ENCODE measurements around the gene CERS6. TPM values are rescaled to one million over a fixed set of nuclear protein-coding genes. Genes with fewer than 3 reads are reported as not detected.

CERS6 gene
- total and polyA plus RNA-seq, 2 of the 8 experiments (the other 6 are each of a cell fraction or from before 2014, with no cell fraction given) = 6.8 to 28.2 TPM

GRCh38 chr2:168567836-168568235, 111.8 kb downstream of the CERS6 start:
- Histone ChIP-seq H3K56ac (replicated peaks; ENCODE audit: insufficient read length, low read depth, low read length) (no peak overlapping the region), H3K79me2 (ENCODE audit: control insufficient read depth in 1 of 2, insufficient read depth in 2 of 2, low read length in 2 of 2) (peaks cover 2 to 3% of the 10 kb centered on the region in 2 experiments), H3K4ac (replicated peaks; ENCODE audit: insufficient read length, low read depth, low read length) (no peak overlapping the region), H3K9me3 (ENCODE audit: insufficient read depth in 2 of 2, low read depth in 1 of 2, low read length in 1 of 2) (no peaks in the 10 kb centered on the region), H2BK15ac (ENCODE audit: low read length) (no peak overlapping the region), H4K20me1 (replicated peaks in 1 of 2; ENCODE audit: control insufficient read depth in 1 of 2, insufficient read depth in 2 of 2, low read length in 2 of 2) (no peaks in the 10 kb centered on the region), H3K4me1 (replicated peaks in 1 of 4; ENCODE audit: control insufficient read depth in 3 of 4, insufficient read depth in 4 of 4, low read length in 3 of 4) (peaks cover 0 to 3% (median 0%) of the 10 kb centered on the region in 4 experiments; a peak in 1 of 7 replicates), H4K8ac (ENCODE audit: extremely low read depth, insufficient read depth, low read length) (no peak overlapping the region), H3K36me3 (ENCODE audit: control insufficient read depth in 2 of 4, insufficient read depth in 4 of 4, low read length in 3 of 4) (peaks cover 0 to 3% (median 0%) of the 10 kb centered on the region in 4 experiments; a peak in 1 of 8 replicates), H2BK120ac (replicated peaks; ENCODE audit: low read depth, low read length) (no peak overlapping the region), H3K4me3 (ENCODE audit: extremely low read depth in 1 of 4, insufficient read depth in 2 of 4, low read depth in 3 of 4, low read length in 4 of 4) (no peak overlapping the region), H3K4me2 (ENCODE audit: insufficient read depth in 1 of 2, low read depth in 2 of 2, low read length in 2 of 2) (no peak overlapping the region), H4K91ac (replicated peaks; ENCODE audit: insufficient read length, low read length) (no peak overlapping the region), H3K18ac (ENCODE audit: extremely low read depth, low read length) (no peak overlapping the region), H3K23me2 (ENCODE audit: low read depth, low read length) (no peaks in the 10 kb centered on the region), H2BK5ac (ENCODE audit: low read depth, low read length) (no peak overlapping the region), H4K5ac (ENCODE audit: insufficient read length, low read depth, low read length) (no peak overlapping the region), H3K27me3 (replicated peaks in 1 of 4; ENCODE audit: control insufficient read depth in 3 of 4, extremely low read depth in 1 of 4, insufficient read depth in 3 of 4, low read length in 3 of 4) (no peaks in the 10 kb centered on the region), H2BK20ac (ENCODE audit: low read length) (no peak overlapping the region), H3K23ac (ENCODE audit: insufficient read length) (no peak overlapping the region), H3K27ac (ENCODE audit: low read depth, low read length) (no peak overlapping the region), H2BK12ac (ENCODE audit: low read depth, low read length) (no peak overlapping the region), H3K79me1 (ENCODE audit: low read depth, low read length) (peaks cover 9% of the 10 kb centered on the region), H2AK5ac (ENCODE audit: low read depth, low read length) (no peak overlapping the region), H3K14ac (ENCODE audit: insufficient read length) (no peak overlapping the region), H2AFZ (ENCODE audit: low read length) (no peak overlapping the region), H3K9ac (replicated peaks in 1 of 4; ENCODE audit: extremely low read depth in 1 of 4, low read depth in 3 of 4, low read length in 3 of 4) (no peak overlapping the region)
- FAIRE-seq (no peak), DNase-seq (ENCODE audit: low read depth in 1 of 2, low spot score in 2 of 2) (no peak)
- POLR2A ChIA-PET (ENCODE audit: partially characterized antibody) = no interaction called here
- 99% methylated on average over 4 of the region's 4 CpGs; no CpG with 5 or more reads in 1 of the 2 experiments for WGBS, 2 experiments (ENCODE audit: extremely low coverage in 1 of 2, insufficient coverage in 1 of 2, insufficient read length in 1 of 2, insufficient replicate concordance in 2 of 2, low coverage in 1 of 2, low lambda C conversion rate in 2 of 2, missing lambda C conversion rate in 1 of 2)
- CTCF ChIA-PET (ENCODE audit: partially characterized antibody) = no interaction called here
- TF ChIP-seq TAF1 (IDR thresholded peaks at IDR 0.05; ENCODE audit: low read depth, low read length) (no peak), CTBP2 (IDR thresholded peaks at IDR 0.05; ENCODE audit: borderline replicate concordance, insufficient read depth, insufficient read length, low read length) (no peak), POLR2AphosphoS5 (IDR thresholded peaks at IDR 0.05; ENCODE audit: low read depth, low read length) (no peak), KDM4A (IDR thresholded peaks at IDR 0.05; ENCODE audit: low read depth, low read length, severe bottlenecking) (no peak), RXRA (IDR thresholded peaks at IDR 0.05; ENCODE audit: insufficient read depth, low read depth, low read length) (no peak), YY1 (IDR thresholded peaks at IDR 0.05; ENCODE audit: low read depth, low read length) (no peak), CREB1 (IDR thresholded peaks at IDR 0.05) (no peak), EZH2 (IDR thresholded peaks at IDR 0.05; ENCODE audit: low read depth, low read length, severe bottlenecking) (no peak), TAF7 (optimal IDR thresholded peaks at IDR 0.05; ENCODE audit: borderline replicate concordance, low read depth, low read length) (no peak), ZNF274 (IDR thresholded peaks at IDR 0.05; ENCODE audit: borderline replicate concordance, extremely low read depth, low read length) (no peak), EGR1 (IDR thresholded peaks at IDR 0.05; ENCODE audit: borderline replicate concordance, low read depth, low read length) (no peak), CTCF (IDR thresholded peaks at IDR 0.05; ENCODE audit: control extremely low read depth in 1 of 3, insufficient read depth in 1 of 3, low read depth in 1 of 3, low read length in 3 of 3) (no peak), ASH2L (IDR thresholded peaks at IDR 0.05; ENCODE audit: low read length) (no peak)
